Neural crest cell (in vitro differentiated cells): ENCODE data around the gene AANAT. TPM values are rescaled to one million over a fixed set of nuclear protein-coding genes. Genes with fewer than 3 reads are reported as not detected.

Source experiments
- DNase-seq: peaks from one replicate; pipeline ENCODE4 v3.0.0; 2021; ENCODE audit warnings: low read depth, mixed read lengths, low spot score
- H3K27ac Mint-ChIP-seq: one replicate; pipeline ENCODE4 v1.8.0; 2021; ENCODE audit warnings: mild to moderate bottlenecking, mixed read lengths; ENCODE audit not compliant: unreplicated experiment
- H3K27me3 Mint-ChIP-seq: 2 replicates; pipeline ENCODE4 v1.8.0; 2021; ENCODE audit warnings: low read depth, mild to moderate bottlenecking, mixed read lengths
- H3K36me3 Mint-ChIP-seq: 2 replicates; pipeline ENCODE4 v1.8.0; 2021; ENCODE audit warnings: low read depth, mild to moderate bottlenecking, mixed read lengths
- H3K4me1 Mint-ChIP-seq: 2 replicates; pipeline ENCODE4 v1.8.0; 2021; ENCODE audit warnings: mixed read lengths
- H3K4me3 Mint-ChIP-seq: one replicate; pipeline ENCODE4 v1.8.0; 2021; ENCODE audit warnings: mild to moderate bottlenecking, mixed read lengths
- H3K9me3 Mint-ChIP-seq: 2 replicates; pipeline ENCODE4 v1.8.0; 2021; ENCODE audit warnings: mixed read lengths
- CTCF ChIP-seq: fragments of 200-600 bp; sonication (generic); conservative IDR thresholded peaks from 2 replicates; pipeline ENCODE4 v1.5.0; 2021; ENCODE audit warnings: antibody characterized with exemption, mild to moderate bottlenecking
- total RNA-seq: library from RNA; stranded (reverse); gene quantifications from 2 replicates; pipeline ENCODE4 v1.2.1, GENCODE V29; 2021

AANAT gene
- total RNA-seq, 1 donor from 2014 or later = not detected

GRCh38 chr17:76492989-76493501 lies 25.6 kb downstream of the AANAT start:
- DNase-seq = no peak
- no peak for TF ChIP-seq CTCF
- Mint-ChIP-seq H3K4me1 (peaks cover 14% of the 10 kb centered on the region), H3K4me3 (no peak overlapping the region), H3K27ac (peak overlapping the region; percentile 19), H3K27me3 (peaks cover 8% of the 10 kb centered on the region), H3K9me3 (no peaks in the 10 kb centered on the region), H3K36me3 (no peaks in the 10 kb centered on the region)

DNA sequence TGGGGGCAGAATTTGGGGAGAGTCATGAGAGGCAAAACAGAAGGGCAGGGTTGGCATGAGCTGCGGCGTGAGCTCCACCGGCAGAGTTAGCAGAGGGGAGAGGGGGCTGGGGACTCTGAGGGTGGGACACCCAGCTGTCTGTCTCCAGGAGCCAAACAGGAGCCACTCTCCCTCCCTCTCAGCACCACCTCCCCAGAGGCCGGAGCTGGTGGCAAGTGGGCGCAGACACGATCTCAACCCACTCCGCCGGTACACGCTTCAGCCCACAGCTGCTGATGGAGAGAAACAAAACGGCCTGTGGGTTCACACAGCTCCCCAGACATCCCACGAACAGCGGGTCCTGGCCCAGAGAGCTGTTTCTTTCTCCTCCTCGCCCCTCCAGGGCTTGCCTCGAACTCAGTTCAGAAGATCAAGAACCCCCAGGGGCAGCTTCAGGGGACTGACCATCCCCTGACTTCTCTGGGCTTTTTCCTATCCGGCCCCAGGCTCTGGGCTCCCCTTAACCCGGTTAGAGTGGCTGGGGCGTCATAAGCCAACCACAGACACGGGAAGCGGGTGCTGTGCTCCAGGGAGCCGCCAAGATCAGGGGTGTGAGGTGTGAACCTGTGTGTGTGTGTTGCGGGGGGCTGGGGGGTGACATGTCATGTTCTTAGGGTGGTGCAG lies 26.2 kb downstream of the AANAT start:
- Mint-ChIP-seq H3K36me3 (no peaks in the 10 kb centered on the region), H3K4me3 (no peak overlapping the region), H3K27me3 (peaks cover 14% of the 10 kb centered on the region), H3K27ac (no peak overlapping the region), H3K9me3 (no peaks in the 10 kb centered on the region), H3K4me1 (peaks cover 19% of the 10 kb centered on the region)
- no peak for DNase-seq
- TF ChIP-seq CTCF = no peak

GRCh38 chr17:76495663-76496400 lies 28.4 kb downstream of the AANAT start:
- Mint-ChIP-seq H3K4me3 (no peak overlapping the region), H3K4me1 (peaks cover 22% of the 10 kb centered on the region), H3K27me3 (peaks cover 35% of the 10 kb centered on the region), H3K9me3 (no peaks in the 10 kb centered on the region), H3K36me3 (no peaks in the 10 kb centered on the region), H3K27ac (no peak overlapping the region)
- no peak for TF ChIP-seq CTCF
- DNase-seq = no peak

DNA sequence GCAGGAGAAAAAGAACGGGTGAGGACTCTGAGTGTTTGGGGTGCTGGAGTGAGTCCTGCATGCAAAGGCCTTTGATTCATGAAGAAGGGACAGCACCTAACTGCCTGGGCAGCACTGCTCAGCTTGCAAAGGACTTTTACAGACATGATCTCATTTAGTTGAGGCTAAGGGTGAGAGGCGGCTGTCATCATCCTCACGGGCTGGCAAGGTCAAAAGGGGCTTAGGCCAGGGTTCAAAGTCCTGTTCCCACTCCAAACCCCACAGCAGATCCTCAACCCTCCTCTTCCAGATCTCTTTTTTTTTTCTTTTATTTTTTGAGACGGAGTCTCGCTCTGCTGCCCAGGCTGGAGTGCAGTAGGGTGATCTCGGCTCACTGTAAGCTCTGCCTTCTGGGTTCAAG lies 29.1 kb downstream of the AANAT start:
- Mint-ChIP-seq H3K36me3 (no peaks in the 10 kb centered on the region), H3K9me3 (no peaks in the 10 kb centered on the region), H3K4me3 (no peak overlapping the region), H3K4me1 (peaks cover 23% of the 10 kb centered on the region), H3K27me3 (peaks cover 38% of the 10 kb centered on the region), H3K27ac (no peak overlapping the region)
- DNase-seq = no peak
- TF ChIP-seq CTCF = no peak

GRCh38 chr17:76497699-76497978 lies 30.2 kb downstream of the AANAT start:
- Mint-ChIP-seq H3K4me3 (peak overlapping the region; percentile 70), H3K4me1 (peaks cover 25% of the 10 kb centered on the region), H3K9me3 (no peaks in the 10 kb centered on the region), H3K27me3 (peaks cover 45% of the 10 kb centered on the region), H3K36me3 (no peaks in the 10 kb centered on the region), H3K27ac (no peak overlapping the region)
- TF ChIP-seq CTCF = no peak
- no peak for DNase-seq
